HG03097 (cell line): Measurements from ENCODE around the gene RCAN1.

Experiments used
- ATAC-seq: cut with Tn5 transposase; IDR thresholded peaks from one replicate; pipeline ENCODE4 v1.9.1; 2021; ENCODE audit not compliant: unreplicated experiment, low FRiP score

RCAN1 gene

GRCh38 chr21:34614628-34615486, at the start of gene RCAN1:
Gene RCAN1, minus strand, starts transcription at chr21:34615113. Its CDS starts 102 bp downstream, at chr21:34615011.
- peak; percentile 87 for ATAC-seq

DNA sequence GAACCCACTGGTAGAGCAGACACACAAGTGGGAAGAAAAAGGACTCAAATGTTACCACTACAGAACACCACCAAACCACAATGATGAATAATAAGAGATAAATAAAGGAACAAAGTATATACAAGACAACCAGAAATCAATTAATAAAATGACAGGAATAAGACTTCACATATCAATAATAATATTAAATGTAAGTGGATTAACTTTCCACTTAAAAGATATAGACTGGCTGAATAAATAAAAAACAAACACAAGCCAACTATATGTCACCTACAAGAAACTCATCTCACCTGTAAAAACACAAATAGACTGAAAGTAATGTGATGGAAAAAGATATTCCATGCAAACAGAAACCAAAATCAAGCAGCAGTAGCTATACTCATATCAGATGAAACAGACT, 46.9 kb upstream of the RCAN1 start:
- no peak for ATAC-seq

DNA sequence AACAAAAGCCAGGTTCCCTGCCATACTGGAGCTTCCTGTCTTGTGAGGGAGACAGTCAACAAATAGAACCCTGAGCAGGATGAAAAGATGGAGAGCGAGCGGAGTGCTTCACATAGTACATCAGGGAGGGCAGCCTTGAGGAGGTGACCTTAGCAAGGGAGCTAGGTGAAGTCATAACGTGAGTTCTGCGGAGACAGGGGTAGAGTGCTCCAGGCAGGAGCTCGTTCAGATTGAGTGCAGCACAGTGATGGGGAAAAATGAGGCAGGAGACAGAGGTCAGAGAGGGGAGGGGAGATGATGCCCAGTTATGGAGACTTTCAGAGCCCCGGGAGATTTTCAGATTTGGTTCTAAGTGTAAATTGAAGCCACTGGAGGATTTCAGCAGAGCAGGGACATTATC, 38.6 kb upstream of the RCAN1 start:
- ATAC-seq: no peak

DNA sequence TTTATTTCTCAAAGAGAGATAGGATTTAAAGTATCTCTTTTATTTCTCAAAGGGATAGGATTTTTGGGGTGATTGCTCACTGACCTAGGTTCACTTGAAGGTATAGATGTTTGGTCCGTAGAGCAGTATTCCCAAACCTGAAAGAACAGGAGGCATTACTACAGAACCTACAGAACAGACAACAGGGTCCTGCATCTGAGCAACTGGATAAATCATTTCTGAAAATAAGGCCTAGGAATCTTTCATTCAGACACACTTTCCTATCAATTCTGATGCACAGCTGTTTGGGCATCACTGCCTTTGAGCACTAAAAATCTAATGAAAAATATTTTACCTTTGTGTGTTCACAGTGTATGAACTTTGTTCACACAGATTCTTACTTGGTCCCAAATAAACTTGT, 36.7 kb upstream of the RCAN1 start:
- no peak for ATAC-seq

DNA sequence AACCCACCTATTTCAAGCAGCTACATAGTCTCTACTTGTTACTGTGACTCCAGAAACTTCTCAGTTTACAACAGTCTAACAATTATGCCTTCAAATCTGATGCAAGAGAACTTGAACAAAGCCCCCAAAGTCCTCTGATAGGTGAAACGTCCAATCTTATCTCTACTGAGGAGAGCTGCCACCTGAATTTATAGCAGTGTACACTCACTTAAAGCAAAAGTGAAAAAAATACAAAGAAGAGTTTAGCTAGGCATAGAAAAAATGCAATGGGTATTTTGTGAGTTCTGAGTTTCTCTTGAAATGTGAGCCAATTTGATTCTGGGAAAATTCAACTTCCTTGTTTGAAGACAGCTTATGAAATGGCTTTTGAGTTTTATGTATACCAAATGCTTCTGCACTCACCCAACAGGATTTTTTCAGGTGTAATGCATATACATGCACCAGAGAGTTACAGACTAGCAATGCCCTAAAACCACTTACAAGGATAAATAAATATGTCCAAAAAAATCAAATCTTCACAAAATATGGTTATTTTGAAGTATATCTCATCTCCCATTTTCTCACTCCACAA, 36.0 kb upstream of the RCAN1 start:
- ATAC-seq: no peak

GRCh38 chr21:34649400-34649799, 34.5 kb upstream of the RCAN1 start:
- no peak for ATAC-seq

GRCh38 chr21:34648739-34649297, 33.9 kb upstream of the RCAN1 start:
- ATAC-seq: no peak

- ATAC-seq: no peak
These were observed 32.6 kb upstream of the RCAN1 start for GRCh38 chr21:34647555-34647954.

- no peak for ATAC-seq
These were observed 29.9 kb upstream of the RCAN1 start for GRCh38 chr21:34644825-34645224.

- peak; percentile 39 for ATAC-seq
These were observed 27.5 kb upstream of the RCAN1 start for GRCh38 chr21:34642211-34643075.

GRCh38 chr21:34640858-34641257, 25.9 kb upstream of the RCAN1 start:
- ATAC-seq: no peak

GRCh38 chr21:34639882-34640788, 25.2 kb upstream of the RCAN1 start:
- ATAC-seq: peak; percentile 38

- ATAC-seq: no peak
These were observed 24.3 kb upstream of the RCAN1 start for GRCh38 chr21:34639250-34639649.

GRCh38 chr21:34636961-34637360, 22.0 kb upstream of the RCAN1 start:
- no peak for ATAC-seq

DNA sequence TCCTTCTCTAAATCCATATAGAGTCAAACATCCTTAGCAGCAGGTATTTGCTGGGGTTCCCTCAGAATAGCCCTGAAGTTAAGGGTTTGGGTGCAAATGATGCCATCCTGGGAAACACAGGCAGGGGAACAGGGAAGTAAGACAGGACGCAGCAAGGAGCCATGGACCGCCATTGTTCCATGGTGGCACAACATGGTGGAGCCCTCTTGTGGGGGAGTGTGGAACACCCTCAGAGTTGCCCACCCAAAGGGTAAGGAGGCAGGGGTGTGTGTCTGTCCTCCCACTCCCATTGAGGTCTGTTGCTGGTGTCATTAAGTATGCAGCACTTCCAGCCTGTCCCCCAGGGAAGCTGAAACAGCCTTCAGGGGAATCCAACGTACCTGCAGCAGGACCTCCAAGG, 20.4 kb upstream of the RCAN1 start:
- no peak for ATAC-seq

DNA sequence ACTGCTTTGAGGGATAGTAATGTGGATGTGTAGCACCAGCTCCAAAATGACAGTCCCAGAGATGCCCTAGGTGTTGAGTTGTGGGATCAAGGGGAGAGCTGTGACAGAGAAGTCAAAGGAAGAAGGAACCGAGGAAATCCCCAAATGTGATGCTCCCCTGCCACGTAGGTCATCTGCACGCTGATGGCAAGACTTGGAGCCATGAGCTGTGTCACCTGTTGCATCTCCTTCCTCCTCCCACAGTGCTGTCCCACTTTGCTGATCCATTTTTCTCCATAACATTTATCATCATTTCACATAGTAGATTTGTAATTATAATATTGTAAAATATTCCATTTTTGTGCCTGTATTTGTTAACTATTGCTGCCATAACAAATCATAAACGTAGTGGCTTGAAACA, 17.6 kb upstream of the RCAN1 start:
- ATAC-seq: no peak

GRCh38 chr21:34630536-34631143, 15.7 kb upstream of the RCAN1 start:
- no peak for ATAC-seq

DNA sequence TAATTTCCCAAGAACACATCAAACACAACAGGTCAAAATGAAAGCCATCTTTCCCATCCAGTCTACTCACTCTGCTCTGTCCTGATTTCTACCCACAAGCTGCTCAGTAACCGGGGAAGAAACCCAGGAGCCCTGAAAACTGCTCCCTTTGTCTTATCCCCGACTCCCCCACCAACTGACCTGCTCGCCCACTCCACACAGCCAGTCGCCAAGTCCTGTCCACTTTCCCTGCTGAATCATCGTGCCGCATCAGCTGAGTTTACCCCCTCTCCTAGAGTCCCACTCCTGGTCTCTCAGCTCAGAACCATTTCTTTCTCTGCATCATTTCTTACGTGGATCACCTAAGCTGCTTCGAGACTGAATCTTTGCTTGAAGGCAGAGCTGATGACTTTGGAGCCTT, 11.2 kb upstream of the RCAN1 start:
- ATAC-seq: no peak

DNA sequence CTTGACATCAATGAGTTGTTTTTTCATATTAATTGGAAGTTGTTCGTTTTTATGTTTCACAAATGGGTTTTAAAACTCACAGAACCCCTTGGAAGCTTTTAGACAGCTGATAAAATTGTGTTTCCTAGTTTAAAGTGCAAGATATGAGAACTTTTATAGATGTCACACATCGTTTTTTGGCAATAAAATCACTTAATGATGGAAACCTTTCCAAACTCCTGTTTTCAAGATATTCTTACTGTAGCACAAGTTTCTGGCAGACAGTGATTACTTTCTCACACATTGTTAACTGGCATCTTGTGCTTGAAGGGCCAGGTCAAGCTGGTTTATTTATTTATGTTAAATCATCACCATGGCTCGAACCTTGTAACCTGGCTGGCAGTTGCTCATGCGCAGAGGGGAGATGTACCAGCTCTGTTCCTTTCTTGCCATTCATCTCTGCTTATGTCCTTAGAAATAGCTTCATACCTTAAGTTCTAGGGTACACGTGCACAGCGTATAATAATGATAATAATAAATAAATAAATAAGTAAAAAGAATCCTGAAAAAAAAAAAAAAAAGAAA, 10.2 kb upstream of the RCAN1 start:
- no peak for ATAC-seq
